GM04503 (cell line): Measurements from ENCODE around the gene EXTL1.

Experiments
- DNase-seq: peaks from one replicate; pipeline ENCODE4 v3.0.0-alpha.2; 2012; ENCODE audit warnings: low read depth

Gene EXTL1

GRCh38 chr1:26044414-26044813, 22.8 kb downstream of the EXTL1 start:
- DNase-seq = no peak

GRCh38 chr1:26044971-26045721, 23.6 kb downstream of the EXTL1 start:
- no peak for DNase-seq

- no peak for DNase-seq
Measured at GRCh38 chr1:26045722-26046245, 24.2 kb downstream of the EXTL1 start, which contains the start of gene SLC30A2. SLC30A2 (minus strand) TSS chr1:26046118; CDS start chr1:26045896, 222 bp downstream.

DNA sequence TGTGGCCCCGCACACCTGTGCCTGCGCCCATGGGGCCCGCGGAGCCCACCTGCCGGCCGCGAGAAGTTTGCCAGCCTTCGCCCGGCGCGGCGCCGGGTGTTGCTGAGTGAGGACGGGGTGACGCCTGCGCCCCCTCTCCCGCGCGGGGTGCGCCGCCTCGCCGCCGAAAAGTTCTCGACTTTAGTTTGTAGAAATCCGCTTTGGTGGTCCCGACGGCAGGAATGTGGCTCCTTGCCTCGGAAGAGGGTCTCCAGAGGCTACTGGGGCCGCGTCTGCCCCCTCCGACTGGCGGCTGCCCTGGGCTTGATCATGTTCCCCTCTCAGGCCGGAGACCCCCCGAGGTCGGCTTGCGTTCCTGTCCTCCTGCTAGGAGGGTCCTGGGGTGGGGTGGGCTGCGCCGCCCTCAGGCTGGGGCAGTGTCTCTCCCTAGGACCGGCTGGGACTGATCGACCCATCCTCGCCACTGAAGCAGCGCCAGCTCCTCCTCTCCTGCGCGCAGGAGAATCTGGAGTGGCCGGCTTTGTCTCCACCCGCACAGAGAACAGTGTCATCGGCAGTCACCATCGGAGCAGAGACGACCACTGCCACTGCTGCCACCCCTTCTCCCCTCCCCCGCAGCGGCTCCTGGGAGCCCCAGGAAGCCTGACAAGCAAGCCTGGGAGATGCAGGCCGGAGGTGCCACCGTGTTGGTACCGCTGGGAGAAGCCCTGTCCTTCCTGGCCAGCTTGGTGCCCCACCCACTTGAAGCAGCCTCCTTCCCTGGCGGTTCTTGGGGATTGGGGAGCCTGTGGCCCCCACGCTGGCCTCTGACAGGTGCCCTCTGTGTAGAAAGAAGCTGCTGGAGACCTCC, 24.9 kb downstream of the EXTL1 start:
- no peak for DNase-seq

GRCh38 chr1:26047278-26047874, 25.8 kb downstream of the EXTL1 start:
- no peak for DNase-seq

DNA sequence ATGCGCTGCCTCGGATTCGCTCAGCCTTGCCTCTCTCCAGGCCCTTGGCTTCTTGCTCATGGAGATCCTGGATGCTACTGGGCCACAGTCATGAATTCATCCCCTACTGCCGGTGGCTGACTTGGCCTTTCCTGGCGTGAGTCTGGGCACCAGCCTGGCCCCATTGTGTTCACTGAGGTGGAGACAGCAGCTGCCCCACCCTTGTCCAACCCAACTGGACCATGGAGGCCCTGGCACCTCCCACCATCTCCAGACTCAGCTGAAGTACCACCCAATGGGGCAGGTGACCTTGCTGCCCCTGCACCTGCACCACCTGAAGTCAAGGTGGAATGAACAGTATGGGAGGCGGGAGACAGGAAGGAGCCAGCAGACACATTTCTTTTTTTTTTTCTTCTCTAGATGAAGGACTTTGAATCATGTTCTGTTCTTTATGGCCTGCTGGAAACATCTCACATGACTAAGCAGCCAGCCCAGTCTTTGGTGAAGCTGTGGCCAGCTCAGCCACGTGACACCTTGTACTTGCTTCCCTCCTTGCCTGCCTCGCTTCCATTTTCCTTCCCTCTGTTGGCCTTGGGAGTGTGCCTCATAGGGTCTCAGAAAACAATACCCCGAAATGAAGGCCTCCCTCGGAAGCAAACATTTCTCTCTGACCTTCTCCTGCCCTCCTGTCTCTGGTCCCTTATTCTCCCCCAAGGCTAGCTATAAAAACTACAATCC, 28.1 kb downstream of the EXTL1 start:
- no peak for DNase-seq

DNA sequence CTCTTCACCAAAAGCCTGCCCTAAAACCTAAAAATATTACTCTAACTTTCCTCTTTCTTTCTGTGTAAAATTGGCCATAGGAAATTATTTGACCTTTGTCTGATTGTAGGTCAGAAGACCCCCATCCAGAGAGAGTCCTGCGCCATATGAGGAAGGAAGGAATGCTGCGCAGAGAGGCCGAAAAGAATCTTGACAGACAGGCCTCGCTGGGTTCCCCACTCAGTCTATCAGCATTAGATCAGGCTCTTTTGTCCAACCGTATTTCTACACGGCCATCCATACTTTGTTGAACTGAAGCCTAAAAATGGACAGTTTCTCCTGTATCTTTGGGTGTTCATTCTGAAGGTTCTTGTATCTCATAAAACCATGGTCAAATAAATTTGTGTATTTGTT, 28.7 kb downstream of the EXTL1 start:
- no peak for DNase-seq

GRCh38 chr1:26053718-26054560, 32.4 kb downstream of the EXTL1 start:
- no peak for DNase-seq

DNA sequence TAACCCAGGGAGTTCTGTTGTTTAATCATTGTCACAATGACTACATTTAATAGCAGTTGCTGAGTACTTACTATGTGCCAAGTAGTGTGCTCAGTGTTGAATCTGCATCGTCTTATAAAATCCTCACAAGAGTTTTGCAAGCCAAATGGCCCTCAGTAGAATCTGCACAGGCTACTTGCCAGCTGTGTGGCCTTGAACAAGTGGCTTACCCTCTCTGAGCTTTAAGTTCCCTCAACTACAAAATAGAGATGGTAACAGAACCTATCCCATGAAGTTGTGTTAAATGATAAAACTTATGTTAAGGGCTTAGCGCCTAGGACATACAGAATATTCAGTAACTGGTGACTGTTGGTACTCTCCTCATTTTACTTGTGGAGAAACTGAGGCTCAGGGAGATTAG, 33.5 kb downstream of the EXTL1 start:
- DNase-seq = no peak

DNA sequence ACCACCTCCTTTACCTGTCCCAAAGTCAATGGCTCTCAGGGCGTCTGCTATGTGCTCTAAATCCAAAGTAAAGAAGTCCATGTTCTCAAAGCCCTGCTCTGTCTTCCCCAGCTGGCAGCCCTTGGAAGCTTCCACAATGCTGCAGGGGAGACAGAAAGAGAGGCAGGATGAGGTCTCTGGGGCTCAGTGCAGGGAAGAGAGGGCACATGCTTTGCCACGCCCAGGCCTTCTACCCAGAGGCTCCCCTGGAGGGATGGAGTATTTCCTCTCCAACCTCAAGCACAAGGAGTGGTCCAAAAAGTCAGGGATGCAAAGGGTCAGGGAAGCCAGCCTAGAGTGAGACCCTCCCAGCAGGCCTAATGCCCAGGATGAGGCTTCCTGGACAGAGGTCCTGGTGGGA, 35.6 kb downstream of the EXTL1 start:
- no peak for DNase-seq

- DNase-seq = no peak
Measured at GRCh38 chr1:26058052-26058595, 36.5 kb downstream of the EXTL1 start.

DNA sequence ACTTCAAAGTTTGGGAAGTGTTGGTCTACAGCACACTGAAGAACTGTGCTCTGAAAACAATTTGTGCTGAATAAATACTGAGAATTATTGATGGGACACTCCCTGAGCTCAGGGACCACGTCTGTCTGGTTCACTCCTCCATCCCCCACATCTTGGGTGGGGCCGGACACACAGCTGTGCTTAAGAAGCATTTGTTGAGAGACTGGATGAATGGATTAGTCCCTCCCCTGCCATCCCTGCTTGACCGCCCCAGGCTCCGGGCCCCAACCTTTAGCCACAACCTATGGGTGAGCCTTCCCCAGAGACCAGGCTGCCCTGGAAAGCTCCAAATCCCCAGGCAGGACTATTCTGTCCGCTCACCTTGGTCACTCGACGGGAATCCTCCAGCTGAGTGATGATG, 38.3 kb downstream of the EXTL1 start:
- no peak for DNase-seq

- DNase-seq = no peak
Measured at GRCh38 chr1:26060832-26061574, 39.4 kb downstream of the EXTL1 start.

DNA sequence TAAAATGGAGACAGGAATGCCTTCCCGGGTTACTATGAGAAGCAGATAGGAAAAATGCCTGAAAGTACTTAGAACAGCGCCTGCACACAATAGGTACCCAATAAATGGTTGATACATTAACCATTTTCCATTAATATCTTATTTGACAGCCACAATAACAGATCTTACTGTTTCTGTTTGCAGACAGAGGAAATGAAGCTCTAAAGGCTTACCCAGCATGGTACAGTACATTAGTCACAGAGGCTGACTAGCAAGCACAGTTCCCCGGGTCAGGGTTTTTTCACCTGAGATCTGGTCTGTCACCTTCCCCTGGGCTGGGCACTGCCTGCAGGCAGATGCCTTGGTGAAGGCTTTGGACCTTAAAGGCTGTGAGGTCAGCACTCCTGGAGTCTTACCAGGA, 43.0 kb downstream of the EXTL1 start:
- DNase-seq = no peak

- DNase-seq = no peak
Measured at GRCh38 chr1:26066160-26066559, 44.6 kb downstream of the EXTL1 start.

GRCh38 chr1:26066857-26067256, 45.3 kb downstream of the EXTL1 start:
- no peak for DNase-seq

GRCh38 chr1:26067432-26067911, 45.9 kb downstream of the EXTL1 start, which contains the start of gene TRIM63:
TRIM63 (minus strand) TSS chr1:26067630; CDS start chr1:26067494, 136 bp downstream.
- no peak for DNase-seq

GRCh38 chr1:26069941-26070295, 48.3 kb downstream of the EXTL1 start:
- DNase-seq = no peak

DNA sequence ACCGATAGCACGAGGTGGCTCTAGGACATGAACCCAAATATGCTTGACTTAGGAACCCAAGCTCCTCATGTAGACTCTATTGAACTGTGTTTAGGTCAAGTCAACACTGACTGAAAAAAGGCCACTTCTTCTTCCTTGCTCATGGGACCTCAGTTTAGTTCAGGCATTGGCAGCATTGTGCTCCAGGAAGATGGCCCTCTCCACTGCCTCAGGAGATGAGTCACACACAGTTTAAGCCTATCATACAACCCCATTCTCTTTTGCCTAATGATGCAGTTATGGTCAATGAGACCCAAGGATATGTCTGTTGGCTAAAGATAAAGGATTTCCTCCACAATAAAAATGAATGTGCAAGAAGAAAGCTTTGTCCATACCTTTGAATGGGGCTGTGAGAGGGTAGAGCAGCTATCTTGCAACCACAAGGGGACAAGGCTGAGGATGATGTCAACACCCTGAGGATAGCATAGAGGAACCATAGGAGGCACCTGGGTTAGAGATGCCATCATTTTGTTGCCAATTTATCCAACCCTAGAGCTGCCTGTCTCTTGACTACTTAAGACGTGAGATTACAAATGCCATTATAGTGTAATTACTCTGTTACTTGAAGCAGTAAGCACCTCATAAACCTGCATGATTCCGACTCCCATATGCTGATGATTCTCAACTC, 48.9 kb downstream of the EXTL1 start:
- DNase-seq = no peak
